ENCODE results near the gene GPX7.

The GPX7 gene

GRCh38 chr1:52632732-52633290 lies 30.6 kb downstream of the GPX7 start, which contains the start of gene SHISAL2A:
Gene SHISAL2A, plus strand, starts transcription at chr1:52633168. Its CDS starts 326 bp downstream, at chr1:52633494.
- H3K4me3 ChIP-seq (ENCODE audit: low read depth, low read length): peak within 1 kb of the TSS; percentile 39

GRCh38 chr1:52633291-52633754 lies 31.2 kb downstream of the GPX7 start:
- Histone ChIP-seq H2AFZ (peak overlapping the region; percentile 73), H3K4me2 (ENCODE audit: low read length) (peak overlapping the region; percentile 61), H3K9me3 (ENCODE audit: control insufficient read depth, low read length) (no peaks in the 10 kb centered on the region), H3K27me3 (ENCODE audit: control insufficient read depth, insufficient read depth, low read length) (peaks cover 5% of the 10 kb centered on the region), H3K27ac (no peak overlapping the region), H3K9ac (no peak overlapping the region), H3K79me2 (no peaks in the 10 kb centered on the region), H3K4me3 (ENCODE audit: low read depth, low read length) (peak overlapping the region; percentile 39), H3K36me3 (ENCODE audit: control insufficient read depth, insufficient read depth, low read length) (no peaks in the 10 kb centered on the region), H3K4me1 (no peaks in the 10 kb centered on the region)
- no peak for TF ChIP-seq CTCF (IDR thresholded peaks at IDR 0.05)

More at GRCh38 chr1:52632732-52633290, 30.6 kb downstream of the GPX7 start, which contains the start of gene SHISAL2A:
- Histone ChIP-seq H3K79me2 (no peaks in the 10 kb centered on the region), H3K36me3 (ENCODE audit: control insufficient read depth, insufficient read depth, low read length) (no peaks in the 10 kb centered on the region), H3K27me3 (ENCODE audit: control insufficient read depth, insufficient read depth, low read length) (peaks cover 5% of the 10 kb centered on the region), H3K9ac (no peak within 1 kb of the TSS), H2AFZ (peak within 1 kb of the TSS; percentile 73), H3K9me3 (ENCODE audit: control insufficient read depth, low read length) (no peaks in the 10 kb centered on the region), H3K4me1 (no peaks in the 10 kb centered on the region), H3K4me2 (ENCODE audit: low read length) (peak within 1 kb of the TSS; percentile 61), H3K27ac (no peak within 1 kb of the TSS)
- TF ChIP-seq CTCF (IDR thresholded peaks at IDR 0.05): no peak

GRCh38 chr1:52634111-52634510 lies 31.9 kb downstream of the GPX7 start:
- no peaks in the 10 kb centered on the region for H3K36me3 ChIP-seq (ENCODE audit: control insufficient read depth, insufficient read depth, low read length)
- H3K4me3 ChIP-seq (ENCODE audit: low read depth, low read length): no peak overlapping the region
- peaks cover 5% of the 10 kb centered on the region for H3K27me3 ChIP-seq (ENCODE audit: control insufficient read depth, insufficient read depth, low read length)
- no peaks in the 10 kb centered on the region for H3K9me3 ChIP-seq (ENCODE audit: control insufficient read depth, low read length)
- no peaks in the 10 kb centered on the region for H3K79me2 ChIP-seq
- no peak overlapping the region for H3K9ac ChIP-seq
- TF ChIP-seq CTCF (IDR thresholded peaks at IDR 0.05): no peak
- H3K27ac ChIP-seq: no peak overlapping the region
- no peaks in the 10 kb centered on the region for H3K4me1 ChIP-seq
- no peak overlapping the region for H2AFZ ChIP-seq
- H3K4me2 ChIP-seq (ENCODE audit: low read length): no peak overlapping the region

- Histone ChIP-seq H3K4me1 (no peaks in the 10 kb centered on the region), H3K9me3 (ENCODE audit: control insufficient read depth, low read length) (no peaks in the 10 kb centered on the region), H3K4me3 (ENCODE audit: low read depth, low read length) (no peak overlapping the region), H2AFZ (no peak overlapping the region), H3K27me3 (ENCODE audit: control insufficient read depth, insufficient read depth, low read length) (peaks cover 5% of the 10 kb centered on the region), H3K4me2 (ENCODE audit: low read length) (no peak overlapping the region), H3K27ac (no peak overlapping the region), H3K9ac (no peak overlapping the region), H3K79me2 (no peaks in the 10 kb centered on the region), H3K36me3 (ENCODE audit: control insufficient read depth, insufficient read depth, low read length) (no peaks in the 10 kb centered on the region)
- TF ChIP-seq CTCF (IDR thresholded peaks at IDR 0.05): no peak
Observed at GRCh38 chr1:52635321-52636089, 33.3 kb downstream of the GPX7 start.
